CD14-positive monocyte (primary cell): ENCODE data around the gene TOMM7. TPM values are rescaled to one million over a fixed set of nuclear protein-coding genes. Genes with fewer than 3 reads are reported as not detected.

ENCODE experiments used
- DNase-seq, 3 donors: peaks; one replicate each; pipeline ENCODE4 v3.0.0-alpha.2; 2011 to 2022
- H2AFZ ChIP-seq: 2 replicates; pipeline ENCODE4 v1.6.0; 2012; ENCODE audit warnings: mild to moderate bottlenecking, low read depth, low read length, inconsistent platforms; ENCODE audit not compliant: insufficient read depth, poor library complexity, severe bottlenecking
- H3K27ac ChIP-seq, 2 donors: 1 replicate in 1 of 2; 2 replicates in 1 of 2; pipeline ENCODE4 v1.5.1; 2012 to 2013; ENCODE audit warnings: low read length in 2 of 2, control low read depth in 1 of 2, inconsistent platforms in 1 of 2, low read depth in 1 of 2, mild to moderate bottlenecking in 1 of 2
- H3K27me3 ChIP-seq, 2 donors: one replicate each; pipeline versions ENCODE4 v1.6.0 to v1.6.1; 2011 to 2013; ENCODE audit warnings: low read length in 2 of 2; ENCODE audit not compliant: control insufficient read depth in 2 of 2, insufficient read depth in 2 of 2
- H3K36me3 ChIP-seq, 2 donors: replicated peaks in 1 of 2; 1 replicate in 1 of 2; 2 replicates in 1 of 2; pipeline versions ENCODE4 v1.5.1 to v1.6.1; 2012 to 2013; ENCODE audit warnings: low read length in 2 of 2, control low read depth in 1 of 2, inconsistent platforms in 1 of 2, mild to moderate bottlenecking in 1 of 2; ENCODE audit not compliant: insufficient read depth in 2 of 2, control insufficient read depth in 1 of 2
- H3K4me1 ChIP-seq, 2 donors: 1 replicate in 1 of 2; 2 replicates in 1 of 2; pipeline versions ENCODE4 v1.5.1 to v1.6.1; 2012 to 2013; ENCODE audit warnings: low read length in 2 of 2, control low read depth in 1 of 2, inconsistent platforms in 1 of 2, mild to moderate bottlenecking in 1 of 2, moderate library complexity in 1 of 2; ENCODE audit not compliant: insufficient read depth in 2 of 2, control insufficient read depth in 1 of 2
- H3K4me2 ChIP-seq: replicated peaks from 2 replicates; pipeline ENCODE3; 2012; ENCODE audit warnings: low read length, moderate library complexity, mild to moderate bottlenecking; ENCODE audit not compliant: poor library complexity, severe bottlenecking; ENCODE audit errors: extremely low read depth
- H3K4me3 ChIP-seq, 3 experiments: fragments of 200-600 bp in 1 of 3; sonication (generic) in 1 of 3; replicated peaks in 1 of 3; 1 replicate in 2 of 3; 2 replicates in 1 of 3; pipeline ENCODE4 v1.5.1; 2011 to 2013; ENCODE audit warnings: low read length in 3 of 3, mild to moderate bottlenecking in 3 of 3, control low read depth in 2 of 3, low read depth in 2 of 3, inconsistent platforms in 1 of 3, moderate library complexity in 1 of 3
- H3K79me2 ChIP-seq: 2 replicates; pipeline ENCODE4 v1.6.0; 2012; ENCODE audit warnings: mild to moderate bottlenecking, control low read depth, inconsistent platforms, low read length, moderate library complexity; ENCODE audit not compliant: insufficient read depth
- H3K9ac ChIP-seq: 2 replicates; pipeline ENCODE4 v1.6.0; 2017; ENCODE audit warnings: low read length, mild to moderate bottlenecking; ENCODE audit not compliant: insufficient read depth, poor library complexity, severe bottlenecking
- H3K9me3 ChIP-seq, 2 donors: replicated peaks in 1 of 2; 1 replicate in 1 of 2; 2 replicates in 1 of 2; pipeline versions ENCODE4 v1.5.1 to v1.6.1; 2012 to 2013; ENCODE audit warnings: low read length in 2 of 2, control low read depth in 1 of 2; ENCODE audit not compliant: control insufficient read depth in 1 of 2, insufficient read depth in 1 of 2
- H4K20me1 ChIP-seq: 2 replicates; pipeline ENCODE4 v1.6.0; 2012; ENCODE audit warnings: mild to moderate bottlenecking, low read length, control low read depth, moderate library complexity; ENCODE audit not compliant: insufficient read depth
- H3K27ac Mint-ChIP-seq, 7 donors: one replicate each; pipeline ENCODE4 v1.8.0; 2020; ENCODE audit warnings: mild to moderate bottlenecking in 7 of 7, mixed read lengths in 7 of 7, moderate library complexity in 6 of 7, inconsistent platforms in 2 of 7
- H3K27me3 Mint-ChIP-seq, 3 donors: one replicate each; pipeline ENCODE4 v1.8.0; 2021 to 2022; ENCODE audit warnings: low read depth in 3 of 3, mild to moderate bottlenecking in 3 of 3, mixed read lengths in 3 of 3, moderate library complexity in 3 of 3, inconsistent platforms in 1 of 3
- H3K36me3 Mint-ChIP-seq, 2 donors: one replicate each; pipeline ENCODE4 v1.8.0; 2020; ENCODE audit warnings: mixed read lengths in 2 of 2, inconsistent platforms in 1 of 2, mild to moderate bottlenecking in 1 of 2
- H3K4me1 Mint-ChIP-seq: one replicate; pipeline ENCODE4 v1.8.0; 2020; ENCODE audit warnings: mild to moderate bottlenecking, mixed read lengths
- H3K4me3 Mint-ChIP-seq, 2 donors: one replicate each; pipeline ENCODE4 v1.8.0; 2020; ENCODE audit warnings: mild to moderate bottlenecking in 2 of 2, mixed read lengths in 2 of 2, moderate library complexity in 1 of 2
- H3K9me3 Mint-ChIP-seq, 7 donors: one replicate each; pipeline ENCODE4 v1.8.0; 2020 to 2022; ENCODE audit warnings: mixed read lengths in 7 of 7, mild to moderate bottlenecking in 6 of 7, moderate library complexity in 6 of 7, inconsistent platforms in 2 of 7
- CTCF ChIP-seq: fragments of 200-600 bp; IDR thresholded peaks from one replicate; pipeline ENCODE4 v1.8.0; 2022; ENCODE audit warnings: antibody characterized with exemption, mild to moderate bottlenecking
- WGBS: methylation state at CpG from one replicate; pipeline ENCODE4 v1.1.5; 2013; ENCODE audit warnings: missing lambda C conversion rate; ENCODE audit not compliant: insufficient coverage; 5-methylcytosine and 5-hydroxymethylcytosine counted together
- intact Hi-C, 2 donors: fragments of 100-400 bp; cut with micrococcal nuclease; formaldehyde crosslinking; loops; one replicate each; pipeline versions ENCODE4 v1.15.0 to v1.15.1; 2023
- polyA plus RNA-seq, 3 donors: library from polyadenylated mRNA; depleted of rRNA in 1 of 3; unstranded in 2 of 3; stranded (reverse) in 1 of 3; fragments of 300-500 nt in 2 of 3; fragments of >200 nt in 1 of 3; fragmentation: Illumina TruSeq in 2 of 3; gene quantifications; 1 replicate in 2 of 3; 2 replicates in 1 of 3; pipeline ENCODE4 v1.2.3, GENCODE V29; 2012 to 2021

TOMM7 gene
- polyA plus RNA-seq, 3 donors = 93.3 to 125 (median 111) TPM

GRCh38 chr7:22833957-22834356, 11.3 kb upstream of the TOMM7 start:
- H3K4me1 Mint-ChIP-seq = no peaks in the 10 kb centered on the region
- H3K27ac Mint-ChIP-seq = no peak overlapping the region
- Histone ChIP-seq H3K4me2 (no peak overlapping the region), H3K27me3 (no peaks in the 10 kb centered on the region), H3K4me1 (no peaks in the 10 kb centered on the region), H3K9me3 (no peaks in the 10 kb centered on the region), H2AFZ (no peak overlapping the region), H3K9ac (no peak overlapping the region), H4K20me1 (no peaks in the 10 kb centered on the region), H3K79me2 (no peaks in the 10 kb centered on the region), H3K27ac (no peak overlapping the region), H3K36me3 (no peaks in the 10 kb centered on the region), H3K4me3 (no peak overlapping the region)
- peaks cover 2 to 5% (median 4%) of the 10 kb centered on the region in 3 donors for H3K27me3 Mint-ChIP-seq
- H3K4me3 Mint-ChIP-seq = no peak overlapping the region
- 25% methylated on average over 1 of the region's 3 CpGs for WGBS
- no peaks in the 10 kb centered on the region for H3K9me3 Mint-ChIP-seq
- DNase-seq = no peak
- no peaks in the 10 kb centered on the region for H3K36me3 Mint-ChIP-seq
- no peak for TF ChIP-seq CTCF
- intact Hi-C loops = no loop called here

GRCh38 chr7:22833113-22833855, 10.6 kb upstream of the TOMM7 start:
- 100% methylated on average over 1 of the region's 2 CpGs for WGBS
- H3K27me3 Mint-ChIP-seq = peaks cover 2 to 5% (median 4%) of the 10 kb centered on the region in 3 donors

More at GRCh38 chr7:22833113-22833855, 10.6 kb upstream of the TOMM7 start:
- no peaks in the 10 kb centered on the region for H3K9me3 Mint-ChIP-seq
- H2AFZ ChIP-seq = no peak overlapping the region
- no peak for TF ChIP-seq CTCF
- intact Hi-C loops = no loop called here
- H3K27me3 ChIP-seq = no peaks in the 10 kb centered on the region
- no peak overlapping the region for H3K4me3 ChIP-seq
- no peaks in the 10 kb centered on the region for H3K9me3 ChIP-seq
- no peak for DNase-seq
- H4K20me1 ChIP-seq = no peaks in the 10 kb centered on the region
- H3K4me2 ChIP-seq = no peak overlapping the region
- H3K36me3 Mint-ChIP-seq = no peaks in the 10 kb centered on the region
- H3K4me3 Mint-ChIP-seq = no peak overlapping the region
- no peaks in the 10 kb centered on the region for H3K79me2 ChIP-seq
- H3K27ac Mint-ChIP-seq = no peak overlapping the region
- no peak overlapping the region for H3K9ac ChIP-seq
- no peaks in the 10 kb centered on the region for H3K36me3 ChIP-seq
- no peaks in the 10 kb centered on the region for H3K4me1 ChIP-seq
- no peaks in the 10 kb centered on the region for H3K4me1 Mint-ChIP-seq
- no peak overlapping the region for H3K27ac ChIP-seq
